Measurements from ENCODE around the gene LTB4R.

DNA sequence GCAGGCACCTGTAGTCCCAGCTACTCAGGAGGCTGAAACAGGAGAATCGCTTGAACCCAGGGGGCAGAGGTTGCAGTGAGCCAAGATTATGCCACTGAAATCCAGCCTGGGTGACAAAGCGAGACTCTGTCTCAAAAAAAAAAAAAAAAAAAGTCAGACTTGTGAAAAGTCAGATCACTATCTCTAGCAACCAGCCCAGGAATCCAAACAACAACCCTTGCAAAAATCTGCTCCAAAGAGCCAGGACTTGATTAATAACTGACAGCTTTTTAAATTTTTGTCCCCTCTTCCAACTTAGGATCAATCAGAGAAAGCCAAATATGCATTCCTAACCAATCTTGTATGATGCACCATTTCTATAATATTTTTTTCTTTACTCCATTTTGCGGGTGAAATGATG lies 49.0 kb downstream of the LTB4R start:
- TF ChIP-seq, protein P1, sequence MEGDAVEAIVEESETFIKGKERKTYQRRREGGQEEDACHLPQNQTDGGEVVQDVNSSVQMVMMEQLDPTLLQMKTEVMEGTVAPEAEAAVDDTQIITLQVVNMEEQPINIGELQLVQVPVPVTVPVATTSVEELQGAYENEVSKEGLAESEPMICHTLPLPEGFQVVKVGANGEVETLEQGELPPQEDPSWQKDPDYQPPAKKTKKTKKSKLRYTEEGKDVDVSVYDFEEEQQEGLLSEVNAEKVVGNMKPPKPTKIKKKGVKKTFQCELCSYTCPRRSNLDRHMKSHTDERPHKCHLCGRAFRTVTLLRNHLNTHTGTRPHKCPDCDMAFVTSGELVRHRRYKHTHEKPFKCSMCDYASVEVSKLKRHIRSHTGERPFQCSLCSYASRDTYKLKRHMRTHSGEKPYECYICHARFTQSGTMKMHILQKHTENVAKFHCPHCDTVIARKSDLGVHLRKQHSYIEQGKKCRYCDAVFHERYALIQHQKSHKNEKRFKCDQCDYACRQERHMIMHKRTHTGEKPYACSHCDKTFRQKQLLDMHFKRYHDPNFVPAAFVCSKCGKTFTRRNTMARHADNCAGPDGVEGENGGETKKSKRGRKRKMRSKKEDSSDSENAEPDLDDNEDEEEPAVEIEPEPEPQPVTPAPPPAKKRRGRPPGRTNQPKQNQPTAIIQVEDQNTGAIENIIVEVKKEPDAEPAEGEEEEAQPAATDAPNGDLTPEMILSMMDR (conservative IDR thresholded peaks at IDR 0.05 in 1 of 2, IDR thresholded peaks at IDR 0.05 in 1 of 2; ENCODE audit: extremely low read depth in 1 of 2, insufficient read depth in 1 of 2, low read depth in 1 of 2, low read length in 2 of 2): no peak
- TF ChIP-seq EZH2 (IDR thresholded peaks at IDR 0.05; ENCODE audit: borderline replicate concordance, low read length): no peak

All from mammary epithelial cell (primary cell).